Neural progenitor cell (in vitro differentiated cells): ENCODE measurements around the gene DONSON. TPM values are rescaled to one million over a fixed set of nuclear protein-coding genes. Genes with fewer than 3 reads are reported as not detected.
A peak's percentile ranks its signal among the peaks of the same experiment; 100 is the strongest.

Experiments
- DNase-seq: peaks from one replicate; pipeline ENCODE4 v3.0.0-alpha.2; 2016; ENCODE audit warnings: low spot score
- H2AFZ ChIP-seq: fragments of 200-600 bp; sonication (generic); replicated peaks from 2 replicates; pipeline ENCODE4 v1.6.1; 2016; ENCODE audit warnings: antibody characterized with exemption
- H3F3A ChIP-seq: fragments of 200-600 bp; sonication (generic); 2 replicates; pipeline ENCODE4 v1.6.1; 2016; ENCODE audit warnings: antibody characterized with exemption, low read depth
- H3K27ac ChIP-seq: fragments of 200-600 bp; sonication (generic); 2 replicates; pipeline ENCODE4 v1.5.1; 2016; ENCODE audit warnings: mild to moderate bottlenecking
- H3K27me3 ChIP-seq: fragments of 200-600 bp; sonication (generic); 2 replicates; pipeline ENCODE4 v1.6.1; 2016; ENCODE audit warnings: mild to moderate bottlenecking, moderate library complexity
- H3K36me3 ChIP-seq: fragments of 200-600 bp; sonication (generic); 2 replicates; pipeline ENCODE4 v1.5.1; 2016
- H3K4me1 ChIP-seq: fragments of 200-600 bp; sonication (generic); 2 replicates; pipeline ENCODE4 v1.6.1; 2016; ENCODE audit warnings: mixed run types
- H3K4me2 ChIP-seq: fragments of 200-600 bp; sonication (generic); 2 replicates; pipeline ENCODE4 v1.6.1; 2016
- H3K4me3 ChIP-seq: fragments of 200-600 bp; sonication (generic); 2 replicates; pipeline ENCODE4 v1.5.1; 2016
- H3K79me2 ChIP-seq: fragments of 200-600 bp; sonication (generic); 2 replicates; pipeline ENCODE4 v1.6.1; 2016; ENCODE audit warnings: low read depth
- H3K9ac ChIP-seq: fragments of 200-600 bp; sonication (generic); 2 replicates; pipeline ENCODE4 v1.6.1; 2016
- H3K9me3 ChIP-seq: fragments of 200-600 bp; sonication (generic); 2 replicates; pipeline ENCODE4 v1.5.1; 2016; ENCODE audit warnings: low read depth
- H4K20me1 ChIP-seq: fragments of 200-600 bp; sonication (generic); 2 replicates; pipeline ENCODE4 v1.6.1; 2016; ENCODE audit warnings: low read depth
- H3K27ac Mint-ChIP-seq: 3 replicates; pipeline ENCODE4 v1.8.0; 2021; ENCODE audit warnings: mixed read lengths
- H3K27me3 Mint-ChIP-seq: 2 replicates; pipeline ENCODE4 v1.8.0; 2022; ENCODE audit warnings: low read depth, mild to moderate bottlenecking, inconsistent platforms, moderate library complexity, mixed read lengths; ENCODE audit not compliant: insufficient read depth
- H3K36me3 Mint-ChIP-seq: 3 replicates; pipeline ENCODE4 v1.8.0; 2021; ENCODE audit warnings: mixed read lengths
- H3K4me1 Mint-ChIP-seq: 3 replicates; pipeline ENCODE4 v1.8.0; 2021; ENCODE audit warnings: mixed read lengths
- H3K4me3 Mint-ChIP-seq: 3 replicates; pipeline ENCODE4 v1.8.0; 2021; ENCODE audit warnings: mild to moderate bottlenecking, moderate library complexity, mixed read lengths
- H3K9me3 Mint-ChIP-seq: 3 replicates; pipeline ENCODE4 v1.8.0; 2020; ENCODE audit warnings: mixed read lengths
- EZH2 ChIP-seq: fragments of 200-600 bp; sonication (generic); IDR thresholded peaks from 2 replicates; pipeline ENCODE4 v1.6.1; 2017; ENCODE audit warnings: antibody characterized with exemption, mild to moderate bottlenecking, moderate library complexity
- EZH2phosphoT487 ChIP-seq: fragments of 200-600 bp; sonication (generic); IDR thresholded peaks from 2 replicates; pipeline ENCODE4 v1.6.1; 2017; ENCODE audit warnings: antibody characterized with exemption
- total RNA-seq: library from RNA; depleted of rRNA; stranded (reverse); fragments of >200 nt; gene quantifications from 2 replicates; pipeline ENCODE4 v1.2.3, GENCODE V29; 2015; ENCODE audit warnings: low replicate concordance
- TF ChIP-seq, protein P1 (sequence below): fragments of 200-600 bp; sonication (generic); IDR thresholded peaks from 2 replicates; pipeline ENCODE4 v1.5.1; 2017; ENCODE audit warnings: antibody characterized with exemption, mild to moderate bottlenecking

DONSON gene
- total RNA-seq, 1 donor from 2014 or later = 67.8 TPM

DNA sequence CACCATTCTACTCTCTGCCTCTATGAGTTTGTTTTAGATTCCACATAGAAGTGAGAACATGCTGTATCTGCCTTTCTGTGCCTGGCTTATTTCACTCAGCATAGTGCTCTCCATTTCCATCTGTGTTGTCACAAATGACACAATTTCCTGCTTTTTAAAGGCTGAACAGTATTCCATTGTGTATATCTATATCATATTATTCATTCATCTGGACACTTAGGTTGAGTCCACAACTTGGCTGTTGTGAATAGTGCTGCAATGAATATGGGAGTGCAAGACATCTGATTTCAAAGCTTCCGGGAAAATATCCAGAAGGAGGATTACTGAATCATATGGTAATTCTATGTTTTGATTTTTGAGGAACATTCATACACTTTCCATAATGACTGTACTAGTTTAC, 20.1 kb upstream of the DONSON start:
- no peaks in the 10 kb centered on the region for H3K79me2 ChIP-seq
- Mint-ChIP-seq H3K27me3 (no peaks in the 10 kb centered on the region), H3K27ac (no peak overlapping the region), H3K4me3 (no peak overlapping the region), H3K36me3 (peaks cover 13% of the 10 kb centered on the region), H3K4me1 (no peaks in the 10 kb centered on the region), H3K9me3 (no peaks in the 10 kb centered on the region)
- TF ChIP-seq, protein P1, sequence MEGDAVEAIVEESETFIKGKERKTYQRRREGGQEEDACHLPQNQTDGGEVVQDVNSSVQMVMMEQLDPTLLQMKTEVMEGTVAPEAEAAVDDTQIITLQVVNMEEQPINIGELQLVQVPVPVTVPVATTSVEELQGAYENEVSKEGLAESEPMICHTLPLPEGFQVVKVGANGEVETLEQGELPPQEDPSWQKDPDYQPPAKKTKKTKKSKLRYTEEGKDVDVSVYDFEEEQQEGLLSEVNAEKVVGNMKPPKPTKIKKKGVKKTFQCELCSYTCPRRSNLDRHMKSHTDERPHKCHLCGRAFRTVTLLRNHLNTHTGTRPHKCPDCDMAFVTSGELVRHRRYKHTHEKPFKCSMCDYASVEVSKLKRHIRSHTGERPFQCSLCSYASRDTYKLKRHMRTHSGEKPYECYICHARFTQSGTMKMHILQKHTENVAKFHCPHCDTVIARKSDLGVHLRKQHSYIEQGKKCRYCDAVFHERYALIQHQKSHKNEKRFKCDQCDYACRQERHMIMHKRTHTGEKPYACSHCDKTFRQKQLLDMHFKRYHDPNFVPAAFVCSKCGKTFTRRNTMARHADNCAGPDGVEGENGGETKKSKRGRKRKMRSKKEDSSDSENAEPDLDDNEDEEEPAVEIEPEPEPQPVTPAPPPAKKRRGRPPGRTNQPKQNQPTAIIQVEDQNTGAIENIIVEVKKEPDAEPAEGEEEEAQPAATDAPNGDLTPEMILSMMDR = no peak
- H3K9me3 ChIP-seq = no peaks in the 10 kb centered on the region
- no peak overlapping the region for H3K4me2 ChIP-seq
- no peaks in the 10 kb centered on the region for H3K4me1 ChIP-seq
- H4K20me1 ChIP-seq = peaks cover 3% of the 10 kb centered on the region
- DNase-seq = no peak
- no peak overlapping the region for H3K9ac ChIP-seq
- H3K36me3 ChIP-seq = no peaks in the 10 kb centered on the region
- no peak overlapping the region for H2AFZ ChIP-seq
- H3K27ac ChIP-seq = no peak overlapping the region
- H3F3A ChIP-seq = peaks cover 4% of the 10 kb centered on the region
- no peaks in the 10 kb centered on the region for H3K27me3 ChIP-seq
- H3K4me3 ChIP-seq = no peak overlapping the region

DNA sequence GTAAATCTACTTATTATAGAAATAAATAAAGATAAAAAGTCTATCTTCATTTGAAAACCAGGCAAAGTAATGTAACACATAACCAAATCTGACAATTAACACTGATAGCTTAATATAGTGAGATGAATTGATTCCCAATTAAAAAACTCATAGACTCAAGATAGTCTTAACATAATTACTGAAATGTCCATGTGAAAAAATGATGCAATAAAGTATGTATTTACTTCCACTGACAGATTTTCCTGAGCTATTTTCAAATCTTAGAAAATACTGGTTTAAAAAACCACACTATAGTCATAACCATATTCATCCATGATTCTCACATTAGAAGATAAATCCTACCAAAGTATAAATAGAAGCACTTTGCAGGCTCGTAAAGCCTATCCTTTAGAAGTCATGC, 9.6 kb upstream of the DONSON start:
- Histone ChIP-seq H3K4me3 (no peak overlapping the region), H3K4me2 (no peak overlapping the region), H3K9ac (no peak overlapping the region), H2AFZ (no peak overlapping the region), H3K4me1 (no peaks in the 10 kb centered on the region), H3K79me2 (no peaks in the 10 kb centered on the region), H3K9me3 (no peaks in the 10 kb centered on the region), H3K36me3 (peaks cover 25% of the 10 kb centered on the region), H4K20me1 (no peaks in the 10 kb centered on the region), H3F3A (peaks cover 6% of the 10 kb centered on the region), H3K27me3 (no peaks in the 10 kb centered on the region), H3K27ac (no peak overlapping the region)
- Mint-ChIP-seq H3K4me3 (no peak overlapping the region), H3K4me1 (no peaks in the 10 kb centered on the region), H3K27me3 (no peaks in the 10 kb centered on the region), H3K36me3 (peaks cover 24% of the 10 kb centered on the region), H3K9me3 (no peaks in the 10 kb centered on the region), H3K27ac (no peak overlapping the region)
- TF ChIP-seq EZH2 = no peak
- no peak for TF ChIP-seq EZH2phosphoT487
- TF ChIP-seq, protein P1 = no peak
- no peak for DNase-seq

DNA sequence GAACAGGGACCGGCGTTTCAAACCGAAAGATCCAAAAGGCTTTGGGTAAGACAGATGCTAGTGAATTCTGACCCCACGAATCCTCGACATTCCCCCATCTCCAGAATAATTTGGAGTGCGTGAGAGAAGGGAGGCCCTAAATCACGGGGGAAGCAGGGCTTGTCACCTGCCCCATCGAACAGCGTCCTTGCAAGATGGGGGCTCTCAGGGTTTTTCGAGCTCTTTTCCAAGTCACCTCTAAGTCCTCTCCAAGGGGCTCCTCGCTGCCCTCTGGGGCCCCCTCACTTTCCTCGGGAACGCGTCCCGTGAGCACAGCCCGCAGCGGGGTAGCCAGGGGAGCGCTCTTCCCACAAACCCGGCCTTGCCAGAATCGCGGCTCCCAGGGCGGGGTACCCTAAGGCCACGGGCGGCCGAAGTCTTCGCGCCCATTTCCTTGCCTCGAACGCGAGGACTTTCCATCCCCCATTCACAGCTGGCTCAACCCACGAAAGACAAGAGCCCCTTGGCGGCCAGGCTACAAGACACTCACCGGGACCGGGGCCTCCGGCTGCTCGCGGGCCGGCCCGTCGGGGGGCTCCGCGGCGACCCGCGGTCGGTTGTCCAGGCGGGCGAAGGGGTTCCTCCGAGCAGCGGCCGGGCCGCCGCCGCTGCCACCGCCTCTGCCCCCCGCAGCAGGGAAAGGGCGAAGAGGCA, 546 bp downstream of the DONSON start:
- Mint-ChIP-seq H3K4me1 (peaks cover 21% of the 10 kb centered on the region), H3K9me3 (no peaks in the 10 kb centered on the region), H3K4me3 (peak overlapping the region; percentile 93), H3K27me3 (no peaks in the 10 kb centered on the region), H3K27ac (no peak overlapping the region), H3K36me3 (peaks cover 11% of the 10 kb centered on the region)
- DNase-seq = peak; percentile 64
- no peaks in the 10 kb centered on the region for H3K9me3 ChIP-seq
- H3K79me2 ChIP-seq = peaks cover 31% of the 10 kb centered on the region
- H3K27me3 ChIP-seq = no peaks in the 10 kb centered on the region
- H4K20me1 ChIP-seq = peaks cover 9% of the 10 kb centered on the region
- peak overlapping the region; percentile 81 for H3K27ac ChIP-seq
- H2AFZ ChIP-seq = peak overlapping the region; percentile 86
- H3K4me3 ChIP-seq = peak overlapping the region; percentile 94
- peak overlapping the region; percentile 89 for H3K4me2 ChIP-seq
- H3F3A ChIP-seq = peaks cover 20% of the 10 kb centered on the region
- peaks cover 12% of the 10 kb centered on the region for H3K4me1 ChIP-seq
- peaks cover 23% of the 10 kb centered on the region for H3K36me3 ChIP-seq
- peak overlapping the region; percentile 63 for H3K9ac ChIP-seq
- TF ChIP-seq EZH2phosphoT487 = no peak
- TF ChIP-seq EZH2 = peak; percentile 40
- TF ChIP-seq, protein P1 = no peak
